C1 segment of cervical spinal cord (tissue), 14 donors: ENCODE measurements around the gene LCMT1.

Experiments
- DNase-seq, 14 donors: peaks; one replicate each; lab custom pipeline; 2025; lab: John Stamatoyannopoulos, UW

Gene LCMT1

DNA sequence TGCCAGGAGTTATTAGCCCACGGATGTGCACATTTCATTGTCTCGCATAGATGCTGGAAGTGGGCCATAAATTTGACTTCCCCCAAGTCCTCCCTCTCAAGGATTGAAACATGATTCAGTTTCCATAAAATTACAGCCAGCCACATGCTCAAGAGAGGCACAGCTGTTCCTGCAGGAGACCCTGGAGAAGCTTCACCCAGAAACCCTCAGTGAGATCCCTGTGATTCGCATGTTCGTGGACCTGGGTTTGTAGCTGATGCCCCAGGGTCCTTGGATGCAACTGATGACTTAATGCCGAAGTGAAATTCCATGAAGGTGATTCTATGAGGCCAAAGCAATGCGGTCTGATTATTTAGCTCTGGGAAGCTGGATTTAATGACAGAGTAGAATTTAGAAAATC is 80.6 kb downstream of the LCMT1 start:
- DNase-seq, result no peak

DNA sequence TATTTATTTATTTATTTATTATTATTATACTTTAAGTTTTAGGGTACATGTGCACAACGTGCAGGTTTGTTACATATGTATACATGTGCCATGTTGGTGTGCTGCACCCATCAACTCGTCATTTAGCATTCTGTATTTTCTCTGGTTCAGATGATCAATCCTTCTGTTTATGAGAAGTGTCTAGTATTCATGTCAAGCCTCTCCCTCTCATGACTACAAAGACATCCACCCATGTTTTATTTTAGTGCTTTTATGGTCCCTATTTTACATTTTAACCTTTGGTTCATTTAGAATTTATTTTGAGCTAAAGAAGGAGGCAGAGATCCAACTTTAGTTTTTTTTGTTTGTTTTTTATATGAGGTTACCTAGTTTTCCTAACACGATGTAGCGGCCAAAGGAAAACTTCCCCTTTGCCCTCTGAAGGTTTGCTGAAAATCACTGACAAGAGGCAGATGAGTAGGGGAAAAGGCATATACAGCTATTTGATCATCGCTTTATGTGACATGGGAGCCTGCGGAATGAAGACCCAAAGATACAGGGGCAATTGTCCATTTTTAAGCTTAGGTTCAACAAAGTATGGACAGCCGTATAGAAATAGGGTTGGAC is 82.8 kb downstream of the LCMT1 start:
- no peak for DNase-seq

DNA sequence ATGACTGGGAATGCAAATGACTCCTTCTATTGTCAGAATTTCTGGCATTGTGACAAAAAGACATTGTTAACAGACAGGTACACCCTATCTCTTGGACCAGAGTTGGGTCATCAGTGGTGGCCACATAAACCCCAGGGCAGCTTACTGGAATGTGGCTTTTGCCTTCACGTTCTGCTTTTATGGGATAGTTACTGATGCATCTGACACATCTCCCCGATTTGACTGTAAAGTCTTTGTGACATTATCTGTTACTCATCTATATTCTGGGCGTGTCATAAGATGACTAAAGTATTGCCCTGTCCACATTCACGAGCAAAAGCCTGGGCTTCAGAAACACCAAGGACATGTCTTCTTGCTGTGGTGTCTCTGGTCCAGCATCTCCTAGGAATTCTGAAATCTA is 86.5 kb downstream of the LCMT1 start:
- no peak for DNase-seq

DNA sequence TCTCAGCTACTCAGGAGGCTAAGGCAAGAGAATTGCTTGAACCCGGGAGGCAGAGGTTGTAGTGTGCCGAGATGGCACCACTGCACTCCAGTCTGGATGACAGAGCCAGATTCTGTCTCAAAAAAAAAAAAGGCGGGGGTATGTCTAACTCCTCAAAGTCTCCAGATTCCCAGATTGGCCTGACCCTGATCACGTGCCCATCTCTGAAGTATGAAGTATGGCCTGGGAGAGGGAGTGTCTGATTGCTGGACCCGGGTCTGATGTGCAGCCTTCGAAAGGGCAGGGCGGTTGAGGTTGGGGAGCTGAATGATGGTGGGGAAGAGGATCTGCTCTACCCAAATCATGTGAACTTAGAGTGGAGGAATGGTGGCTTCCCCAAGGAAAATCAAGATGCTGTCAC is 87.9 kb downstream of the LCMT1 start:
- DNase-seq, result no peak

DNA sequence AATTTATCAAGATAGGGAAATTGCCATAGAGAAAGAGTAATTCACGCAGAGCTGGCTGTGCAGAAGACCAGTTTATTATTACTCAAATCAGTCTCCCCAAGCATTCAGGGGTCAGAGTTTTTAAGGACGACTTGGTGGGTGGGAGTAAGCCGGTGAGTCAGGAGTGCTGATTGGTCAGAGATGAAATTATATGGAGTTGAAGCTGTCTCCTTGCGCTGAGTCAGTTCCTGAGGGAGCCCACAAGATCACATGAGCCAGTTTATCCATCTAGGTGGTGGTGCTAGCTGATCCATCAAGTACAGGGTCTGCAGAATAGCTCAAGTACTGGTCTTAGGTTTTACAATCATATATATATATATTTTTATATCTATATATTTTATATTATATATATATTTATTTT is 99.2 kb downstream of the LCMT1 start:
- DNase-seq, result no peak

DNA sequence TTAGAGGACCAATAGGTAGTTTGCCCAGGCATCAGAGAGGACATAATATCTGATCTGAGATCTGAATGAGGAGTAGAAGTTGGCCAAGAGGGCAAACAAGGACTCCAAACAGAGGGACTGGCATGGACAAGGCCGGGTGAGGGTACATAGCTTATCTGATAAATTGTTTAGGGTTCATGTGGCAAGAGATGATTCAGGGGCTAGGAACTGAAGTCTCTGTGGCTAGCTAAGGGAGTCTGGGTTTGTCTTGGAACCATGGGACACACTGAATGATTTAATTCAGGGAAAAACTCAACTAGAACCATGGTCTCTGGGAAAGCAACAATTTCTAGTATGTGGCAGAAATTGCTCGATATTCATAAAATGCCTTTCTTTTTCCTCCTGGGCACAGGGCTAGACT is 101.1 kb downstream of the LCMT1 start:
- no peak for DNase-seq

DNA sequence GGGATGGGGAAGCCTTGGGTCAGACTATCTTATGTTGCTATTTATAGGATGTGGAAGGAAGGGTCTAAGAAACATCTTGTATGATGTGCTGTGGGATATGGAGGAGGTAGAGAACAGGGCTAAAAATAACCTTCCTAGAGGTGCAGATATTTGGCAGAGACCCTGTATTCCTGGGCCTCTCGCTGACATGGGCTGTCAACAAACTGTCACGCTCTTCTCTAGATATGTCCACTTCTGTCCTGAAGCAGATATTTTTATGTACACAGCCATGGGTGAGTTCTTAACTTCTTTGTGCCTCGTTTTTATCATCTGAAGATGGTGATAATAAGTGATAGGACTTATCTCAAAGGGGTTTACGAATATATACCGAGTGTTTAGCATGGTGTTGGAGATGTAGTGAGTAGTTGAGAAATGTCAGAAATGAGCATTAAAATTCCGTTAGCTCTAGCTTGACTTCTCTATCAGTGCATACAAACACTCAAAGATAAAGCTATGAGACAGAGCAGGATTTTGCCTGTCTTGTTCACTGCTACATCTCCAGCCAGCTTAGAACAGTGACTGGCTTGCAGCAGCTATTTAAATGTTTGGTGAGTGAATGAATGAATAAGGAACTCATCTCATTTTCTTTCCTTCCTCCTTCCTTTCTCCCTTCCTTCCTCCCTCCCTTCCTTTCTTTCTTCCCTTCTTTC is 102.3 kb downstream of the LCMT1 start:
- no peak for DNase-seq

DNA sequence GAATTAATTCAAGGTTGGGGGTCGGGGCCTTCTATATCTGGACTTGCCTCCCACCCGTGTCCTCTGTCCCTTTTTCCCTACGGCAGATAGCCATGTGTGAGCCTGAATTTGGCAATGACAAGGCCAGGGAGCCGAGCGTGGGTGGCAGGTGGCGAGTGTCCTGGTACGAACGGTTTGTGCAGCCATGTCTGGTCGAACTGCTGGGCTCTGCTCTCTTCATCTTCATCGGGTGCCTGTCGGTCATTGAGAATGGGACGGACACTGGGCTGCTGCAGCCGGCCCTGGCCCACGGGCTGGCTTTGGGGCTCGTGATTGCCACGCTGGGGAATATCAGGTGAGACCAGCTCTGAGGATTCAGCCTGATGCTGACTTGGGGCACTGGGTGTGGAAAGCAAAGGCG is 105.6 kb downstream of the LCMT1 start:
- no peak for DNase-seq

DNA sequence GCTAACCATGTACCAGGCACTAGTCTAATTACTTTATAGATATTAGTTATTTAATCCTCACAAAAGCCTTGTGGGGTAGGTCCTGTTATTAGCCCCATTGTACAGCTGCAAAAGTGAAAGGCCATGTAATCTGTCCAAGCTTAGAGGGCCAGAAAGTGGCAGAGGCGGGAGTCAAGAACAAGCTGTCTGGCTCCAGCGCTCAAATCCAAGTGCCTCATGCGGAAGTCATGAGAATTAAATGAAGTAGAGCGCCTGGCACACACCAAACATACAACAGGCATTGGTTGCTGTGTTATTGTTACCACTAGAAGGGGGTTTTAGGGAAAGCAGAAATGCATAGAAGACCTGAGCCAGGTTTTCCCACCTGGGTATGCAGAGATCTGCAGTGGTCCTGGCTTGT is 106.4 kb downstream of the LCMT1 start:
- no peak for DNase-seq

DNA sequence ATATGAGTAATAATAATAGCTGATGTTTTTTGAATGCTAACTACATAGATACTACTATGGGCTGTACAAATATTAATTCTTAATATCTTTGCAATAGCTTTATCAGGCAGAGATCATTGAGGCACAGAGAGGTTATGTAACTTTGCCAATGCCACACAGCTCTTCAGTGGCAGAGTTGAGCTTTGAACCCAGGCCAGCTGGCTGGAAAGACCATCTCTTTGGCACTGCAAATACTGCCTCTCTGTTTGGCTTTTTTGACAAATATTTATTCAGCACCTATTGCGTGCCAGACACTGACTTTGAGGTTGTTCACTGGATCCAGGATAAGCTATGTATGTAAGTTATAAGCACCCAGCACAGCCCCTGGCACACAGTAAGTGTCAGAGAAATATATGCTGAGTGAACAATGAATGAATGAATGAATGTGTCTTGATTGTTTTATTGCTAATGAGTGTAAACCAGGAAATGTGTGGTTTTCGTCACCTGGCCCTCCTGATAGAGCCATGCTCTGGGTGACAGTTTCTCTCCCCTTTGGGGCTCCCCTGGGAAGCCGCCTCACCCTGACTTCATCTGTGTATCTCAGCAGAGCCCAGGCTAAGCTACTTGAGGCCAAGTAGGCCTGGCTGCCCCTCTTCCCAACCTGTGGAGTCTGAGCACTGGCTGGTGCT is 107.7 kb downstream of the LCMT1 start:
- DNase-seq, result no peak

DNA sequence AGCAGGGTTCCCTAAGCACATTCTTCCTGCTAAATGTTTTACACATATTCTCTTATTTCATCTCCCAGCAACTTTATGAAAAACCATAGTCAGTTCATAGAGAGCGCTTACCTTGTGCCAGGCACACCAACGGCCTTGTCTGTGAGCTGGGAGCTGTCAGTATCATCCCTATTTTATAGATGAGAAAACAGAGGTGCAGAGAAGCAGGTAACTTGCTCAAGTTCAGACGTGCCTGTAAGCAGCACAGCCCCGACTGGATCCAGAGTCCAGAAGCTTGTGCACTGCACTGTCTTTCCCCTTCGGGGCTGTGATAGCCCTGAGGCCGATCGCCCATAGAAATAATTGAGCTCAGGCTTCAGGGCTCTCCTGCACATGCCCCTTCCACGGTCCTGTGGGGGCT is 111.4 kb downstream of the LCMT1 start:
- DNase-seq, result no peak

DNA sequence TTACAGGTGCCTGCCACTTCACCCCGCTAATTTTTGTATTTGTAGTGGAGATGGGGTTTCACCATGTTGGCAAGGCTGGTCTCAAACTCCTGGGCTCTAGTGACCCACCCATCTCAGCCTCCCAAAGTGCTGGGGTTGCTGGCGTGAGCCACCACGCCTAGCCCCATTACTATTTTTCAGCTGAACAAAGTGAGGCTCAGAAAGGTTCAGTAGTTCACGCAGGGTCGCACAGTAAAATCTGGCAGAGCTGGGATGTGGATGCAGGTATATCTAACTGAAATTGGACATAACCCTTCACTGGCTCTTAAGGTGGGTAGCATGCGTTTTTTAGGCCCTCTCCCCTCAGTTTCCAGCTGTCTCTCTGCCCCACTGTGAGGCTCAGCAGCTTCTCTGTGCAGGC is 112.4 kb downstream of the LCMT1 start:
- DNase-seq, result no peak

DNA sequence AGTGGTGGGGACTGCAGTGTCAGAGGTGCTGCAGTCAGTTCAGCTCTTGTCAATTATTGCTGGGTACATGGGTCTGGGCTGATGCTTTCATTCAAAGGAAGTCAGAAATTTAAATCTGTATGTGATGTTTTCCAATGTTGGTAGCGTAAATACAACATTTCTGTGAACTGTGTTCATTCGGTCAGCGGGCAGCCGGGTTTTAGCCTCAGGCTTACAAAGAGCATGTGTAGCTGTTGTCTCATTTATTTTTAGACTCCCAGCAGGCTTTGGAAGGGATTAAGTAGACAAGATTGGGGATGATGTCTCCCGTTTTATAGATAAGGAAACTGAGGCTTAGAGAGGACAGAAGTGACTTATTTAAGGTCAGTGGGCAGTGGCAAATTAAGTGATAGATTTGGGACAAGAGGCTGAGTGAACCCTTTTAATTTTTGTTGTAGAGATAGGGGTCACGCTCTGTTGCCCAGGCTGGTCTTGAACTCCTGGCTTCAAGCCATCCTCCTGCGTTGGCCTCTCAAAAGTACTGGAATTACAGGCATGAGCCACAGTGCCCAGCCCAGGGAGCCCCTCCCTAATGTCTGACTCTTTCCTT is 113.3 kb downstream of the LCMT1 start:
- DNase-seq, result no peak
